SJCRH30 (cell line): ENCODE results near the gene SCN2A. TPM values are rescaled to one million over a fixed set of nuclear protein-coding genes. Genes with fewer than 3 reads are reported as not detected.
A peak's percentile ranks its signal among the peaks of the same experiment; 100 is the strongest.
"Not testable (repeated sequence)": the region's sequence is repeated elsewhere in the genome, so short reads cannot be mapped to it uniquely, and the experiment has no call there.

ENCODE experiments used
- DNase-seq, 2 experiments: peaks; one replicate each; pipeline ENCODE4 v3.0.0-alpha.2; 2015 to 2020
- H3K27ac ChIP-seq: fragments of 250-450 bp; sonication (Bioruptor Pico); 2 replicates; pipeline ENCODE4 v1.5.1; 2020; ENCODE audit warnings: mild to moderate bottlenecking, moderate library complexity
- H3K27me3 ChIP-seq: fragments of 250-450 bp; sonication (Bioruptor Pico); 2 replicates; pipeline ENCODE4 v1.5.1; 2020; ENCODE audit warnings: mild to moderate bottlenecking, moderate library complexity
- H3K36me3 ChIP-seq: fragments of 250-450 bp; sonication (Bioruptor Pico); 2 replicates; pipeline ENCODE4 v1.5.1; 2020; ENCODE audit warnings: mild to moderate bottlenecking, moderate library complexity
- H3K4me1 ChIP-seq: fragments of 250-450 bp; sonication (Bioruptor Pico); 2 replicates; pipeline ENCODE4 v1.5.1; 2020; ENCODE audit warnings: mild to moderate bottlenecking, moderate library complexity
- H3K4me3 ChIP-seq: fragments of 250-450 bp; sonication (Bioruptor Pico); 2 replicates; pipeline ENCODE4 v1.5.1; 2020; ENCODE audit warnings: mild to moderate bottlenecking, moderate library complexity
- H3K9me3 ChIP-seq: fragments of 250-450 bp; sonication (Bioruptor Pico); replicated peaks from 2 replicates; pipeline ENCODE4 v1.5.1; 2020; ENCODE audit warnings: mild to moderate bottlenecking, moderate library complexity
- total RNA-seq: library from RNA; depleted of rRNA; stranded (reverse); fragments of >200 nt; shearing (Covaris generic); gene quantifications from 2 replicates; pipeline ENCODE4 v1.2.3, GENCODE V29; 2014

Gene SCN2A
- total RNA-seq, 1 experiment from 2014 or later: not detected

GRCh38 chr2:165237056-165237455 lies 2.2 kb upstream of the SCN2A start:
- Histone ChIP-seq H3K4me1 (no peaks in the 10 kb centered on the region), H3K4me3 (no peak overlapping the region), H3K36me3 (no peaks in the 10 kb centered on the region), H3K27me3 (no peaks in the 10 kb centered on the region), H3K9me3 (no peaks in the 10 kb centered on the region), H3K27ac (no peak overlapping the region)
- no peak for DNase-seq

- H3K27ac ChIP-seq: no peak overlapping the region
- DNase-seq: peak in 1 of 2 experiments; percentile 48
- no peak overlapping the region for H3K4me3 ChIP-seq
- H3K4me1 ChIP-seq: no peaks in the 10 kb centered on the region
- H3K9me3 ChIP-seq: no peaks in the 10 kb centered on the region
- H3K36me3 ChIP-seq: no peaks in the 10 kb centered on the region
- H3K27me3 ChIP-seq: no peaks in the 10 kb centered on the region
These were observed 919 bp upstream of the SCN2A start for GRCh38 chr2:165238295-165238694.

- Histone ChIP-seq H3K27ac (no peak overlapping the region), H3K4me1 (no peaks in the 10 kb centered on the region)
These were observed 772 bp downstream of the SCN2A start for GRCh38 chr2:165239856-165240515.

GRCh38 chr2:165240916-165241315 lies 1.7 kb downstream of the SCN2A start:
- Histone ChIP-seq H3K27me3 (no peaks in the 10 kb centered on the region), H3K27ac (no peak overlapping the region), H3K9me3 (no peaks in the 10 kb centered on the region), H3K4me3 (no peak overlapping the region), H3K4me1 (no peaks in the 10 kb centered on the region), H3K36me3 (no peaks in the 10 kb centered on the region)
- DNase-seq: no peak

More at GRCh38 chr2:165239856-165240515, 772 bp downstream of the SCN2A start:
- Histone ChIP-seq H3K9me3 (no peaks in the 10 kb centered on the region), H3K27me3 (no peaks in the 10 kb centered on the region), H3K36me3 (no peaks in the 10 kb centered on the region), H3K4me3 (no peak overlapping the region)
- no peak for DNase-seq

- H3K36me3 ChIP-seq: no peaks in the 10 kb centered on the region
- H3K9me3 ChIP-seq: no peaks in the 10 kb centered on the region
These were observed 6.0 kb downstream of the SCN2A start for GRCh38 chr2:165245081-165245793.

GRCh38 chr2:165248238-165248637 lies 9.0 kb downstream of the SCN2A start:
- no peaks in the 10 kb centered on the region for H3K36me3 ChIP-seq
- no peaks in the 10 kb centered on the region for H3K9me3 ChIP-seq
- DNase-seq: peak in 1 of 2 experiments; percentile 6
- H3K4me3 ChIP-seq: no peak overlapping the region
- H3K4me1 ChIP-seq: 0 out of 2 replicates have a peak, but pooled peaks cover 2% of the 10 kb centered on the region
- no peak overlapping the region for H3K27ac ChIP-seq
- H3K27me3 ChIP-seq: no peaks in the 10 kb centered on the region

More at GRCh38 chr2:165245081-165245793, 6.0 kb downstream of the SCN2A start:
- Histone ChIP-seq H3K27ac (no peak overlapping the region), H3K4me3 (no peak overlapping the region), H3K27me3 (no peaks in the 10 kb centered on the region), H3K4me1 (no peaks in the 10 kb centered on the region)
- no peak for DNase-seq

GRCh38 chr2:165251366-165251765 lies 12.2 kb downstream of the SCN2A start:
- 0 out of 2 replicates have a peak, but pooled peaks cover 2% of the 10 kb centered on the region for H3K4me1 ChIP-seq
- no peaks in the 10 kb centered on the region for H3K27me3 ChIP-seq
- H3K4me3 ChIP-seq: no peak overlapping the region
- H3K9me3 ChIP-seq: no peaks in the 10 kb centered on the region
- DNase-seq: peak in 1 of 2 experiments; percentile 26
- no peak overlapping the region for H3K27ac ChIP-seq
- no peaks in the 10 kb centered on the region for H3K36me3 ChIP-seq

GRCh38 chr2:165253178-165253577 lies 14.0 kb downstream of the SCN2A start:
- no peaks in the 10 kb centered on the region for H3K36me3 ChIP-seq
- H3K4me1 ChIP-seq: 0 out of 2 replicates have a peak, but pooled peaks cover 2% of the 10 kb centered on the region
- H3K27me3 ChIP-seq: no peaks in the 10 kb centered on the region
- H3K9me3 ChIP-seq: no peaks in the 10 kb centered on the region
- H3K4me3 ChIP-seq: no peak overlapping the region
- no peak for DNase-seq
- H3K27ac ChIP-seq: no peak overlapping the region

- Histone ChIP-seq H3K4me1 (0 out of 2 replicates have a peak, but pooled peaks cover under 1% of the 10 kb centered on the region), H3K27me3 (no peaks in the 10 kb centered on the region), H3K9me3 (no peaks in the 10 kb centered on the region), H3K4me3 (no peak overlapping the region), H3K36me3 (no peaks in the 10 kb centered on the region), H3K27ac (no peak overlapping the region)
- DNase-seq: no peak
These were observed 17.4 kb downstream of the SCN2A start for GRCh38 chr2:165256618-165257017.

- H3K27me3 ChIP-seq, H3K27ac ChIP-seq, DNase-seq, H3K4me1 ChIP-seq, H3K9me3 ChIP-seq, H3K4me3 ChIP-seq, H3K36me3 ChIP-seq: not testable (repeated sequence)
These were observed 21.1 kb downstream of the SCN2A start for GRCh38 chr2:165260347-165260746.

GRCh38 chr2:165268754-165269153 lies 29.5 kb downstream of the SCN2A start:
- Histone ChIP-seq H3K4me3 (no peak overlapping the region), H3K4me1 (no peaks in the 10 kb centered on the region)

GRCh38 chr2:165273176-165273575 lies 34.0 kb downstream of the SCN2A start:
- no peak overlapping the region for H3K27ac ChIP-seq
- DNase-seq: no peak
- H3K4me1 ChIP-seq: no peaks in the 10 kb centered on the region
- no peaks in the 10 kb centered on the region for H3K36me3 ChIP-seq
- no peak overlapping the region for H3K4me3 ChIP-seq
- no peaks in the 10 kb centered on the region for H3K9me3 ChIP-seq
- no peaks in the 10 kb centered on the region for H3K27me3 ChIP-seq

More at GRCh38 chr2:165268754-165269153, 29.5 kb downstream of the SCN2A start:
- H3K9me3 ChIP-seq: no peaks in the 10 kb centered on the region
- no peaks in the 10 kb centered on the region for H3K36me3 ChIP-seq
- H3K27ac ChIP-seq: no peak overlapping the region
- DNase-seq: no peak
- no peaks in the 10 kb centered on the region for H3K27me3 ChIP-seq

GRCh38 chr2:165274698-165275097 lies 35.5 kb downstream of the SCN2A start:
- Histone ChIP-seq H3K27ac (no peak overlapping the region), H3K4me3 (no peak overlapping the region), H3K4me1 (no peaks in the 10 kb centered on the region), H3K36me3 (no peaks in the 10 kb centered on the region), H3K9me3 (no peaks in the 10 kb centered on the region), H3K27me3 (no peaks in the 10 kb centered on the region)
- DNase-seq: peak in 1 of 2 experiments; percentile 3

- DNase-seq: no peak
- H3K9me3 ChIP-seq: no peaks in the 10 kb centered on the region
- H3K4me3 ChIP-seq: no peak overlapping the region
- no peak overlapping the region for H3K27ac ChIP-seq
- no peaks in the 10 kb centered on the region for H3K36me3 ChIP-seq
- H3K4me1 ChIP-seq: no peaks in the 10 kb centered on the region
- H3K27me3 ChIP-seq: no peaks in the 10 kb centered on the region
These were observed 36.7 kb downstream of the SCN2A start for GRCh38 chr2:165275932-165276331.

- H3K27me3 ChIP-seq: no peaks in the 10 kb centered on the region
- no peaks in the 10 kb centered on the region for H3K4me1 ChIP-seq
- no peak overlapping the region for H3K27ac ChIP-seq
- H3K4me3 ChIP-seq: no peak overlapping the region
- DNase-seq: no peak
- no peaks in the 10 kb centered on the region for H3K9me3 ChIP-seq
- H3K36me3 ChIP-seq: no peaks in the 10 kb centered on the region
These were observed 38.1 kb downstream of the SCN2A start for GRCh38 chr2:165277295-165277694.
